IPS-15b (cell line): Measurements from ENCODE around the gene MALSU1.

ENCODE experiments used
- H3K27me3 ChIP-seq: one replicate; pipeline ENCODE4 v1.6.1; 2013; ENCODE audit warnings: low read length; ENCODE audit not compliant: control insufficient read depth, insufficient read depth
- H3K36me3 ChIP-seq: one replicate; pipeline ENCODE4 v1.6.1; 2013; ENCODE audit warnings: low read length; ENCODE audit not compliant: control insufficient read depth, insufficient read depth
- H3K4me1 ChIP-seq: one replicate; pipeline ENCODE4 v1.6.1; 2013; ENCODE audit warnings: mild to moderate bottlenecking, low read length; ENCODE audit not compliant: control insufficient read depth, insufficient read depth
- H3K4me3 ChIP-seq: one replicate; pipeline ENCODE4 v1.5.1; 2013; ENCODE audit warnings: low read depth, low read length
- H3K9ac ChIP-seq: one replicate; pipeline ENCODE4 v1.6.1; 2013; ENCODE audit warnings: low read depth, mild to moderate bottlenecking, low read length
- H3K9me3 ChIP-seq: one replicate; pipeline ENCODE4 v1.6.1; 2013; ENCODE audit warnings: mild to moderate bottlenecking, low read length; ENCODE audit not compliant: control insufficient read depth, insufficient read depth

Gene MALSU1

GRCh38 chr7:23315366-23315765 lies 16.2 kb downstream of the MALSU1 start:
- Histone ChIP-seq H3K36me3 (peaks cover 66% of the 10 kb centered on the region), H3K4me1 (no peaks in the 10 kb centered on the region), H3K4me3 (no peak overlapping the region), H3K27me3 (no peaks in the 10 kb centered on the region), H3K9me3 (no peaks in the 10 kb centered on the region), H3K9ac (no peak overlapping the region)

- no peak overlapping the region for H3K9ac ChIP-seq
- H3K4me1 ChIP-seq: no peaks in the 10 kb centered on the region
- no peak overlapping the region for H3K4me3 ChIP-seq
- peaks cover 30% of the 10 kb centered on the region for H3K36me3 ChIP-seq
- no peaks in the 10 kb centered on the region for H3K9me3 ChIP-seq
- no peaks in the 10 kb centered on the region for H3K27me3 ChIP-seq
These were observed 32.0 kb downstream of the MALSU1 start for GRCh38 chr7:23331132-23331531.

- H3K9ac ChIP-seq: no peak overlapping the region
- H3K4me3 ChIP-seq: no peak overlapping the region
- H3K36me3 ChIP-seq: peaks cover 33% of the 10 kb centered on the region
- H3K9me3 ChIP-seq: no peaks in the 10 kb centered on the region
- no peaks in the 10 kb centered on the region for H3K4me1 ChIP-seq
- no peaks in the 10 kb centered on the region for H3K27me3 ChIP-seq
These were observed 33.1 kb downstream of the MALSU1 start for GRCh38 chr7:23332193-23332592.

GRCh38 chr7:23332910-23333612 lies 33.9 kb downstream of the MALSU1 start:
- Histone ChIP-seq H3K4me3 (no peak overlapping the region), H3K36me3 (peaks cover 33% of the 10 kb centered on the region), H3K9ac (no peak overlapping the region), H3K4me1 (no peaks in the 10 kb centered on the region), H3K27me3 (no peaks in the 10 kb centered on the region), H3K9me3 (no peaks in the 10 kb centered on the region)

- H3K4me3 ChIP-seq: no peak overlapping the region
- no peaks in the 10 kb centered on the region for H3K27me3 ChIP-seq
- peaks cover 33% of the 10 kb centered on the region for H3K36me3 ChIP-seq
- no peaks in the 10 kb centered on the region for H3K9me3 ChIP-seq
- no peak overlapping the region for H3K9ac ChIP-seq
- H3K4me1 ChIP-seq: no peaks in the 10 kb centered on the region
These were observed 34.6 kb downstream of the MALSU1 start for GRCh38 chr7:23333671-23334246.

GRCh38 chr7:23334482-23335056 lies 35.4 kb downstream of the MALSU1 start:
- Histone ChIP-seq H3K9me3 (no peaks in the 10 kb centered on the region), H3K27me3 (no peaks in the 10 kb centered on the region), H3K9ac (no peak overlapping the region), H3K4me3 (no peak overlapping the region), H3K36me3 (peaks cover 34% of the 10 kb centered on the region), H3K4me1 (no peaks in the 10 kb centered on the region)

- peaks cover 38% of the 10 kb centered on the region for H3K36me3 ChIP-seq
- H3K27me3 ChIP-seq: no peaks in the 10 kb centered on the region
- H3K9me3 ChIP-seq: no peaks in the 10 kb centered on the region
- H3K9ac ChIP-seq: no peak overlapping the region
- H3K4me1 ChIP-seq: no peaks in the 10 kb centered on the region
- no peak overlapping the region for H3K4me3 ChIP-seq
These were observed 36.0 kb downstream of the MALSU1 start for GRCh38 chr7:23335136-23335535.

GRCh38 chr7:23335621-23336020 lies 36.5 kb downstream of the MALSU1 start:
- no peak overlapping the region for H3K4me3 ChIP-seq
- no peak overlapping the region for H3K9ac ChIP-seq
- H3K36me3 ChIP-seq: peaks cover 42% of the 10 kb centered on the region
- H3K4me1 ChIP-seq: no peaks in the 10 kb centered on the region
- no peaks in the 10 kb centered on the region for H3K9me3 ChIP-seq
- no peaks in the 10 kb centered on the region for H3K27me3 ChIP-seq

- Histone ChIP-seq H3K27me3 (no peaks in the 10 kb centered on the region), H3K4me3 (no peak overlapping the region), H3K9ac (no peak overlapping the region), H3K9me3 (no peaks in the 10 kb centered on the region), H3K4me1 (no peaks in the 10 kb centered on the region), H3K36me3 (peaks cover 43% of the 10 kb centered on the region)
These were observed 36.9 kb downstream of the MALSU1 start for GRCh38 chr7:23336086-23336485.

GRCh38 chr7:23336799-23337283 lies 37.7 kb downstream of the MALSU1 start:
- Histone ChIP-seq H3K27me3 (no peaks in the 10 kb centered on the region), H3K36me3 (peaks cover 45% of the 10 kb centered on the region), H3K9ac (no peak overlapping the region), H3K4me1 (no peaks in the 10 kb centered on the region), H3K9me3 (no peaks in the 10 kb centered on the region), H3K4me3 (no peak overlapping the region)

- no peak overlapping the region for H3K4me3 ChIP-seq
- H3K9ac ChIP-seq: no peak overlapping the region
- H3K27me3 ChIP-seq: no peaks in the 10 kb centered on the region
- H3K9me3 ChIP-seq: no peaks in the 10 kb centered on the region
- no peaks in the 10 kb centered on the region for H3K4me1 ChIP-seq
- peaks cover 45% of the 10 kb centered on the region for H3K36me3 ChIP-seq
These were observed 38.2 kb downstream of the MALSU1 start for GRCh38 chr7:23337374-23337773.

- Histone ChIP-seq H3K36me3 (peaks cover 44% of the 10 kb centered on the region), H3K9me3 (no peaks in the 10 kb centered on the region), H3K9ac (no peak overlapping the region), H3K27me3 (no peaks in the 10 kb centered on the region), H3K4me3 (no peak overlapping the region), H3K4me1 (no peaks in the 10 kb centered on the region)
These were observed 39.3 kb downstream of the MALSU1 start for GRCh38 chr7:23338439-23338838.
